Uterus (tissue), 4 donors: ENCODE measurements around the gene EMILIN2. TPM values are rescaled to one million over a fixed set of nuclear protein-coding genes. Genes with fewer than 3 reads are reported as not detected.

ENCODE experiments used
- DNase-seq, 2 donors: peaks; one replicate each; pipeline ENCODE4 v3.0.0-alpha.2; 2019 to 2020
- H3K27ac ChIP-seq, 2 donors: fragments of 200-600 bp; sonication (generic); 1 replicate in 1 of 2; 2 replicates in 1 of 2; pipeline ENCODE4 v1.5.1; 2016 to 2018
- H3K27me3 ChIP-seq, 2 donors: fragments of 200-600 bp; sonication (generic); one replicate each; pipeline ENCODE4 v1.5.1; 2018 to 2019; ENCODE audit warnings: control low read depth in 1 of 2
- H3K36me3 ChIP-seq, 2 donors: fragments of 200-600 bp; sonication (generic); one replicate each; pipeline ENCODE4 v1.5.1; 2019; ENCODE audit warnings: control low read depth in 1 of 2
- H3K4me1 ChIP-seq, 2 donors: fragments of 200-600 bp; sonication (generic); one replicate each; pipeline ENCODE4 v1.5.1; 2018 to 2019; ENCODE audit warnings: control low read depth in 1 of 2
- H3K4me3 ChIP-seq, 2 donors: fragments of 200-600 bp; sonication (generic); 1 replicate in 1 of 2; 2 replicates in 1 of 2; pipeline ENCODE4 v1.5.1; 2018 to 2019; ENCODE audit warnings: mild to moderate bottlenecking in 1 of 2
- H3K9me3 ChIP-seq, 2 donors: fragments of 200-600 bp; sonication (generic); one replicate each; pipeline ENCODE4 v1.5.1; 2019; ENCODE audit warnings: control low read depth in 1 of 2
- POLR2A ChIP-seq, 2 donors: fragments of 450-650 bp; IDR thresholded peaks; one replicate each; pipeline ENCODE4 v1.6.1; 2016; ENCODE audit warnings: antibody characterized with exemption in 2 of 2, mild to moderate bottlenecking in 1 of 2, moderate library complexity in 1 of 2
- intact Hi-C: fragments of 100-400 bp; cut with DNase I; formaldehyde crosslinking; loops from one replicate; pipeline ENCODE4 v1.15.1; 2023; ENCODE audit warnings: low total_unique reads
- total RNA-seq, 4 donors: library from RNA; depleted of rRNA in 3 of 4; stranded (reverse); fragments of >200 nt in 3 of 4; gene quantifications; one replicate each; pipeline versions ENCODE4 v1.1.0 to v1.2.4, GENCODE V29; 2014 to 2023
- TF ChIP-seq, protein P1 (sequence below), 4 experiments: fragments of 200-600 bp in 2 of 4; fragments of 450-650 bp in 2 of 4; sonication (generic) in 2 of 4; IDR thresholded peaks; one replicate each; pipeline ENCODE4 v1.5.1; 2016 to 2019; ENCODE audit warnings: antibody characterized with exemption in 4 of 4, mild to moderate bottlenecking in 2 of 4, moderate library complexity in 1 of 4
- donor health status: DM: yes; HTN: yes; CAD: no.

Gene EMILIN2
- total RNA-seq, 4 donors from 2014 or later = 25.6 to 60.2 (median 43.2) TPM

DNA sequence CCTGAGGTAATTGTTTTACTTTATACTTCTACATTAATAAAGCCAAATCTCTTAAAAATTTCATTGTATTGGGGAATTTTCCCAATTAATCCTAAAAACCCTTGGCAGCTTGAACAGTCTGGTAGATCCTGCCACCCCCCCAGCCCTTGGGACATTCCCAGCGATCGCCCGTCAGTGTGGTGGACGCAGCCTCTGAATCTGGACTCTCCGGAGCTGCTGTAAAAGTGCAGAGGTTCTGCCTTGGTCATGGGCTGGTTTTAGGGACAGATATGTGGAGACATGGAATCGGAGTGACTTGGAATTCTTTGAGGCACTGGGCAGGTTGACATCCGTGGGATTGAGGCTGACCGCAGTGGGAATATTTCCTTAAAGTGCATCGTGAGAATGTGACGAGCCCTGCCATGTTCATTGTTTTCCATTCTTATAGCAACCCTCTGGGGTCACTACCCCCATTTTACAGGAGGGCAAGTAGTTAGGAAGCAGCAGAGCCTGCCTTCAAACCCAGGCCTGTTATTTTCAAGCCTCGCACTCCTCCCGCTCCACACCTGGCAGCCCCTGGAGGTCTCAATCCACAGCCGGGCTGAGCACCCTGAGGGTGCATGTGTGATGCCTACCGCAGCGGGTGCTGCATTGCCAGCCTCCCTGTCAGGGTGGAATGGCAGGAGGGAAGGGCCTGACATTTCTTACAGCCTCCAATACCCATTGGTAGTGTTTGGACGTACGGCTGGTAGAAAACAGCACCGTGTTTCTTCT lies 6.5 kb downstream of the EMILIN2 start:
- Histone ChIP-seq H3K27me3 (no peaks in the 10 kb centered on the region), H3K4me3 (no peak overlapping the region), H3K4me1 (peaks cover 17 to 21% of the 10 kb centered on the region in 2 donors), H3K27ac (peak overlapping the region; percentile 82 to 86), H3K36me3 (no peaks in the 10 kb centered on the region), H3K9me3 (no peaks in the 10 kb centered on the region)
- no peak for DNase-seq
- TF ChIP-seq, protein P1, sequence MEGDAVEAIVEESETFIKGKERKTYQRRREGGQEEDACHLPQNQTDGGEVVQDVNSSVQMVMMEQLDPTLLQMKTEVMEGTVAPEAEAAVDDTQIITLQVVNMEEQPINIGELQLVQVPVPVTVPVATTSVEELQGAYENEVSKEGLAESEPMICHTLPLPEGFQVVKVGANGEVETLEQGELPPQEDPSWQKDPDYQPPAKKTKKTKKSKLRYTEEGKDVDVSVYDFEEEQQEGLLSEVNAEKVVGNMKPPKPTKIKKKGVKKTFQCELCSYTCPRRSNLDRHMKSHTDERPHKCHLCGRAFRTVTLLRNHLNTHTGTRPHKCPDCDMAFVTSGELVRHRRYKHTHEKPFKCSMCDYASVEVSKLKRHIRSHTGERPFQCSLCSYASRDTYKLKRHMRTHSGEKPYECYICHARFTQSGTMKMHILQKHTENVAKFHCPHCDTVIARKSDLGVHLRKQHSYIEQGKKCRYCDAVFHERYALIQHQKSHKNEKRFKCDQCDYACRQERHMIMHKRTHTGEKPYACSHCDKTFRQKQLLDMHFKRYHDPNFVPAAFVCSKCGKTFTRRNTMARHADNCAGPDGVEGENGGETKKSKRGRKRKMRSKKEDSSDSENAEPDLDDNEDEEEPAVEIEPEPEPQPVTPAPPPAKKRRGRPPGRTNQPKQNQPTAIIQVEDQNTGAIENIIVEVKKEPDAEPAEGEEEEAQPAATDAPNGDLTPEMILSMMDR (IDR thresholded peaks at IDR 0.05) = no peak
- TF ChIP-seq POLR2A (IDR thresholded peaks at IDR 0.05) = no peak
- intact Hi-C loops = no loop called here

GRCh38 chr18:2853926-2854664 lies 7.3 kb downstream of the EMILIN2 start:
- no peaks in the 10 kb centered on the region for H3K36me3 ChIP-seq
- no peak for DNase-seq
- no peak for TF ChIP-seq POLR2A (IDR thresholded peaks at IDR 0.05)
- TF ChIP-seq, protein P1 (IDR thresholded peaks at IDR 0.05) = no peak
- intact Hi-C loops = no loop called here
- no peak overlapping the region for H3K4me3 ChIP-seq
- peak overlapping the region; percentile 82 to 86 for H3K27ac ChIP-seq
- H3K9me3 ChIP-seq = no peaks in the 10 kb centered on the region
- peaks cover 17 to 21% of the 10 kb centered on the region in 2 donors for H3K4me1 ChIP-seq
- H3K27me3 ChIP-seq = no peaks in the 10 kb centered on the region

GRCh38 chr18:2854875-2855274 lies 8.1 kb downstream of the EMILIN2 start:
- H3K36me3 ChIP-seq = no peaks in the 10 kb centered on the region
- TF ChIP-seq, protein P1 (IDR thresholded peaks at IDR 0.05) = no peak
- TF ChIP-seq POLR2A (IDR thresholded peaks at IDR 0.05) = no peak
- no peaks in the 10 kb centered on the region for H3K27me3 ChIP-seq
- H3K4me3 ChIP-seq = no peak overlapping the region
- peak; percentile 56 to 57 for DNase-seq
- peak overlapping the region; percentile 82 to 86 for H3K27ac ChIP-seq
- H3K4me1 ChIP-seq = peaks cover 17 to 21% of the 10 kb centered on the region in 2 donors
- intact Hi-C loops = no loop called here
- H3K9me3 ChIP-seq = no peaks in the 10 kb centered on the region

DNA sequence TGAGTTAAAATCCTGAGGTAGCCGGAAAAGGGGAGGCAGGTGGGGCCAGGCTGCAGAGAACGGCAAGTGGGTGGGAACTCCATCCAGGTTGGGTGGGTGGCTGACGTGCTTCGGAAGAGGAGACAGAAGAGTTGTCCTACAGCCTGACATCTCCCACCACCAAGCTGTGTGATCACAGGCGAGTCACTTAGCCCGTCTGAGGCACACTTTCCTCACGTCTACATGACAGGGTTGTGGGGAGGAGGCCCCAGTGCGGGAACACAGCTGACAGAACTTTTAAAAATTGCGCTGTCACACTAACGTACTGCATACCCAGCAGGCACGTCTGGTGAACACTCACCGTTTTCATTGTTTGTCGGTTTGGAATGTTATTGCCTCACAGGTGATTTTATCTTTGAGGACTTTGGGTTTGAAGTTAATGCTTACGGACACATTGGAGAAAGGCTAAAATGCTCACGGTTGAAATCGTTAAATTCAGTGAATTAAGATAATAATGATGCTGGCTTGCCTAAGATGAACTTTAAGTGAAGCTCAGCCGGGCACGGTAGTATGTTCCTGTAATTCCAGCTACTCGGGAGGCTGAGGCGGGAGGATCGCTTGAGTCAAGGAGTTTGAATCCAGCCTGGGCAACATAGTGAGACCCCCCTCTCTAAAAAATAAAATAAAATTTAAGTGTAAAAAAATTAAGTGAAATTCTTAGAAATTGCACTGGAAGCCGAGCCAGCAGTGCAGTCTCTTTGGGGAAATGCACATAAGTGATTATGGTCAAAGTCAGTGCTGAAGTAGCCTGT lies 8.9 kb downstream of the EMILIN2 start:
- H3K27me3 ChIP-seq = no peaks in the 10 kb centered on the region
- H3K9me3 ChIP-seq = no peaks in the 10 kb centered on the region
- intact Hi-C loops = no loop called here
- no peaks in the 10 kb centered on the region for H3K36me3 ChIP-seq
- TF ChIP-seq POLR2A (IDR thresholded peaks at IDR 0.05) = no peak
- TF ChIP-seq, protein P1 (IDR thresholded peaks at IDR 0.05) = no peak
- no peak for DNase-seq
- peak overlapping the region; percentile 82 to 86 for H3K27ac ChIP-seq
- peaks cover 17 to 21% of the 10 kb centered on the region in 2 donors for H3K4me1 ChIP-seq
- no peak overlapping the region for H3K4me3 ChIP-seq
